HG03571 (cell line): ENCODE results near the gene ALKBH7.

ENCODE experiments used
- ATAC-seq: cut with Tn5 transposase; IDR thresholded peaks from one replicate; pipeline ENCODE4 v1.9.1; 2021; ENCODE audit not compliant: unreplicated experiment

The ALKBH7 gene

GRCh38 chr19:6364353-6364752 lies 8.2 kb upstream of the ALKBH7 start:
- ATAC-seq = no peak

GRCh38 chr19:6373096-6373812 lies 660 bp downstream of the ALKBH7 start:
- ATAC-seq = peak; percentile 44

GRCh38 chr19:6373813-6374108 lies 1.2 kb downstream of the ALKBH7 start:
- ATAC-seq = no peak

- no peak for ATAC-seq
These were observed 1.6 kb downstream of the ALKBH7 start for GRCh38 chr19:6374161-6374709.

GRCh38 chr19:6374711-6375410 lies 2.3 kb downstream of the ALKBH7 start:
- no peak for ATAC-seq

- ATAC-seq = no peak
These were observed 2.9 kb downstream of the ALKBH7 start, which contains the start of gene PSPN for GRCh38 chr19:6375411-6376010. Gene PSPN, minus strand, starts transcription at chr19:6375933. Its CDS starts 84 bp downstream, at chr19:6375849.

- no peak for ATAC-seq
These were observed 4.1 kb downstream of the ALKBH7 start for GRCh38 chr19:6376512-6377190.

GRCh38 chr19:6378041-6378440 lies 5.4 kb downstream of the ALKBH7 start:
- no peak for ATAC-seq

GRCh38 chr19:6378486-6378885 lies 5.9 kb downstream of the ALKBH7 start:
- ATAC-seq = no peak

- ATAC-seq = no peak
These were observed 7.2 kb downstream of the ALKBH7 start for GRCh38 chr19:6379744-6380143.

GRCh38 chr19:6381030-6381750 lies 8.6 kb downstream of the ALKBH7 start:
- ATAC-seq = no peak

- no peak for ATAC-seq
These were observed 10.6 kb downstream of the ALKBH7 start for GRCh38 chr19:6383188-6383587.

GRCh38 chr19:6384381-6384780 lies 11.8 kb downstream of the ALKBH7 start:
- no peak for ATAC-seq

- no peak for ATAC-seq
These were observed 14.8 kb downstream of the ALKBH7 start for GRCh38 chr19:6387372-6387771.

GRCh38 chr19:6392221-6393073 lies 19.9 kb downstream of the ALKBH7 start:
- ATAC-seq = peak; percentile 17

- peak; percentile 72 for ATAC-seq
These were observed 20.7 kb downstream of the ALKBH7 start, which contains the start of gene GTF2F1 for GRCh38 chr19:6393074-6393982. Gene GTF2F1, minus strand, starts transcription at chr19:6393164. Its CDS starts 169 bp downstream, at chr19:6392995.

GRCh38 chr19:6393983-6394412 lies 21.4 kb downstream of the ALKBH7 start:
- no peak for ATAC-seq

GRCh38 chr19:6394831-6395230 lies 22.2 kb downstream of the ALKBH7 start:
- ATAC-seq = no peak

- no peak for ATAC-seq
These were observed 23.7 kb downstream of the ALKBH7 start for GRCh38 chr19:6396305-6396704.
